G401.6 (cell line): ENCODE results near the gene PXMP4.

Experiments
- FAIRE-seq: peaks from 2 replicates; lab custom pipeline; 2012; peaks lifted over from hg19 to GRCh38; lab: Jason Lieb, UNC

The PXMP4 gene

GRCh38 chr20:33681288-33681687 lies 38.8 kb downstream of the PXMP4 start:
- no peak for FAIRE-seq

GRCh38 chr20:33680686-33681085 lies 39.4 kb downstream of the PXMP4 start:
- no peak for FAIRE-seq

- no peak for FAIRE-seq
These were observed 40.2 kb downstream of the PXMP4 start for GRCh38 chr20:33679758-33680485.

- FAIRE-seq = no peak
These were observed 42.0 kb downstream of the PXMP4 start for GRCh38 chr20:33677991-33678702.

- FAIRE-seq = no peak
These were observed 43.2 kb downstream of the PXMP4 start for GRCh38 chr20:33676652-33677645.

- no peak for FAIRE-seq
These were observed 44.0 kb downstream of the PXMP4 start for GRCh38 chr20:33676121-33676520.

- no peak for FAIRE-seq
These were observed 44.8 kb downstream of the PXMP4 start for GRCh38 chr20:33675136-33675959.

- FAIRE-seq = no peak
These were observed 45.6 kb downstream of the PXMP4 start, which contains the start of gene NECAB3 for GRCh38 chr20:33674294-33675135. NECAB3 (minus strand) TSS chr20:33674428; CDS start chr20:33674352, 76 bp downstream.

- no peak for FAIRE-seq
These were observed 46.5 kb downstream of the PXMP4 start for GRCh38 chr20:33673410-33674293.

- FAIRE-seq = no peak
These were observed 47.0 kb downstream of the PXMP4 start for GRCh38 chr20:33673114-33673409.

- no peak for FAIRE-seq
These were observed 47.5 kb downstream of the PXMP4 start for GRCh38 chr20:33672426-33673113.

- FAIRE-seq = no peak
These were observed 48.4 kb downstream of the PXMP4 start for GRCh38 chr20:33671573-33672288.

GRCh38 chr20:33670715-33671499 lies 49.2 kb downstream of the PXMP4 start:
- no peak for FAIRE-seq

- FAIRE-seq = no peak
These were observed 50.1 kb downstream of the PXMP4 start for GRCh38 chr20:33669873-33670640.

- FAIRE-seq = no peak
These were observed 50.9 kb downstream of the PXMP4 start for GRCh38 chr20:33669224-33669623.

GRCh38 chr20:33668466-33669155 lies 51.5 kb downstream of the PXMP4 start:
- FAIRE-seq = no peak
